NCI-H1694 (cell line): ENCODE data around the gene COQ10B.
"Not testable (repeated sequence)": the region's sequence is repeated elsewhere in the genome, so short reads cannot be mapped to it uniquely, and the experiment has no call there.

ENCODE experiments used
- DNase-seq: peaks from one replicate; lab custom pipeline; 2025; lab: John Stamatoyannopoulos, UW

COQ10B gene

GRCh38 chr2:197450935-197451358 is 2.4 kb upstream of the COQ10B start:
- DNase-seq = not testable (repeated sequence)

DNA sequence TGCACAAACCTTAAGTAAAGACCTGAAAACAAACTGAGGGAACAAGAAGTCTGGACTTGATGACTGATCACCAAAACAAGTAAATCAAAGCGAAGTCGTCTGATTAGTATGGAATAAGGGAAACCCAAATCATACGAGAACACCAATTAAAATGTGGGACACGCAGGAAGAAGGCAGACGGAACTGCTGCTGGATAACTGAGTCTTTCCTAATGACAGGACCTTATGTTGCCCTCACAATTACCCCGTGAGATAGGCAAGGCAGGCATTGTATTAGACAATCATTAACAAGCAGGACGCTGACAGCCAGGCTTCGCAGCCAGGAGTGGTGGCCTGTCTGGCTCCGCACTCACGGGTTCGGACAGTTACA is 614 bp upstream of the COQ10B start:
- DNase-seq = no peak

- peak; percentile 58 for DNase-seq
Observed at GRCh38 chr2:197453914-197454398, 604 bp downstream of the COQ10B start.

DNA sequence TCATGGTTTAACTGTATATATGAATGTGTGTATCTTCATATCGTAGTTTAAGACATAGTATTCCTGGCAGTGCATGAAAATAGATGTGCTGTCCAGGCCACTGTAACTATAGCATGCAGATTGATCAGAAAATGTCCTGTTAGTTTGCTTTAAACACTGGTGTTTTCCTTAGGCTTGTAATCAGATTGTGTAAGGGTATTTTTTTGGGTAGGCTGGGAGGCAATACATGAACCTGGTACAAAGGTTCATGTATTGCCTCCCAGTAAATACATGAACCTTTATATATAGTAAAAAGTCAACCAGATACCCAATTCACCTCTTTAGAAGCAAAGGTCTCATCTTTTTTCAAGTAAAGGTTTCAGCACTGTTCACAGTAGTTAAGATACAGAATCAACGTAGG is 1.6 kb downstream of the COQ10B start:
- no peak for DNase-seq

DNA sequence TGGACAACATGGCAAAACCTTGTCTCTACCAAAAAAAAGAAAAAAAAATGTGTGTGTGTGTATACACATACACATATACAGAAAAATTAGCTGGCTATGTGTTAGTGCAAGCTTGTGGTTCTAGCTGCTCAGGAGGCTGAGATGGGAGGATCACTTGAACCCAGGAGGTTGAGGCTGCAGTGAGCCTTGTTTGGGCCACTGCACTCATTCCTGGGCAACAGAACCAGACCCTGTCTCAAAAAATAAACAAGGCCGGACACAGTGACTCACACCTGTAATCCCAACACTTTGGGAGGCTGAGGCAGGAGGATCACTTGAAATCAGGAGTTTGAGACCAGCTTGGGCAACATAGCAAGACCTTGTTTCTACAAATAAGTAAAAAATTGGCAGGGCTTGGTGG is 2.1 kb downstream of the COQ10B start:
- no peak for DNase-seq

- no peak for DNase-seq
Observed at GRCh38 chr2:197460649-197461048, 7.3 kb downstream of the COQ10B start.

GRCh38 chr2:197461057-197461456 is 7.7 kb downstream of the COQ10B start:
- DNase-seq = no peak

- no peak for DNase-seq
Observed at GRCh38 chr2:197464175-197464574, 10.8 kb downstream of the COQ10B start.

GRCh38 chr2:197472166-197472565 is 18.8 kb downstream of the COQ10B start:
- no peak for DNase-seq

GRCh38 chr2:197477797-197478196 is 24.4 kb downstream of the COQ10B start:
- no peak for DNase-seq

DNA sequence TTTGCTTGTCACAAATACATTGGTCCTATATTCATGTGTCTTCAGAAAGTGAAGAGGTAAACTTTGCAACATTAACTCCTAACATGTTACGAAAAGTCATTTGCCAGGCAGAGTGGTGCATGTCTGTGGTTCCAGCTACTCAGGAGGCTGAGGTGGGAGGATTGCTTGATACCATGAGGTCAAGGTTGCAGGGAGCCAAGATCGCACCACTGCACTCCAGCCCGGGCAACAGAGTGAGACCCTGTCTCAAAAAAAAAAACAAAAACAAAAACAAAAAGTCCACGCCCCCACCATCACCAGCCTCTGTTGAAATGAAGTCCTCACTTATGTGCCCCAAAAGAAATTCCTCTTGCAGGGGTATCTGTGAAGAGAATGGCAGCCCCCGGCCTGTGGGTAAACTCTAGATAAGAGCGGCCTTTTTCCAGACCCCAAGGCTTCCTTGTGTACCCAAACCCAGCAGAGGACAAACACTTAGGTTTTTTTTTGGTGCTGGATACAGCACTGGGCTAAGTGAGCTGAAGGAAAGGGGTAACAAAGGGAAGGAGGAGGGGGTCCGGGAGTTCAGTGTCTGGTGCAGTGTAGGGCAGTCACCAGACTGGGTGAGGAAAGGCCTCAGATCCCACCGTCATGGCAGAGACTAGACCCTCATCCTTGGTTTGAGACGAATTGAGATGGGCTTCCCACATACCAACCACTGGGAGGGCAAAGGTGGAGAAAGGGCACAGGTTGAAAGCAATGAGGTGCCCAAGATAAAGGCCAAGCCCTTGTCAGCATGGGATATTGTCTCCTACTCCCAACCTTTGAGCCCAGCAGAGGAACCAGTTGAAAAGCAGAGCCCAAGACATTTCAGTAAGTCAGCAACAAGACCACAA is 27.0 kb downstream of the COQ10B start:
- no peak for DNase-seq

- DNase-seq = not testable (repeated sequence)
Observed at GRCh38 chr2:197484248-197484647, 30.9 kb downstream of the COQ10B start.

DNA sequence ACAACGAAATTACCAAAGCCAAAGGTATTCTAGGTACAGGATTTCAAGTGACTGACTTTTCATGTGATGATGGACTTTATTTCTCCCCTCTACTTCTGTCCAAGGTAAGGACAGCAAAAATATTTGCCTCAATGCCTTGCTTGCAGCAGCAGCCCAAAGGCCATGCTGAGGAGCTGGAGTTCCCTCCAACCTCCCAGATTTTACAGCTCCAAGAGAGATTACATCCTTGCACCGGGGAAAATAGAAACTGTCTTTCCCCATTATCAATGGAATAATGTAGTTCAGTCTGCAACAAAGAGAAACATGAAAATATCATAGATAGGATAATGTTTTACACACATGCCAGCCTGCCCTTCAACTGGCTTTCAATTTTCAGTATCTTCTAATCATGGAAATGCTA is 32.8 kb downstream of the COQ10B start:
- no peak for DNase-seq

DNA sequence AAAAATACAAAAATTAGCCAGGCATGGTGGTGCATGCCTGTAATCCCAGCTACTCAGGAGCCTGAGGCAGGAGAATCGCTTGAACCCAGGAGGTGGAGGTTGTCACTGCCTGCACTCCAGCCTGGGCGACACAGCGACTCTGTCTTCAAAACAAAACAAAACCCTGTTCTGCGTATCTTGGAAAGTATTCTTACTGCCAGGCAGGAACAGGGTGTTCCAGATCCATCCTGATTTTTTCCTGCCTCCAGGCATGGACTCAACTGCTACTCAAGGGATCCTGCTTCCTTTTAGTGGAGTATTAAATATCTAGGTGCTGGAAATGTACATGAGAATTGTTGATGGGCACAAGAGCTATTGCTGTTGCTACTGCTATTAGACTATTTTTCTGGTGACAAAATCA is 34.0 kb downstream of the COQ10B start:
- no peak for DNase-seq

DNA sequence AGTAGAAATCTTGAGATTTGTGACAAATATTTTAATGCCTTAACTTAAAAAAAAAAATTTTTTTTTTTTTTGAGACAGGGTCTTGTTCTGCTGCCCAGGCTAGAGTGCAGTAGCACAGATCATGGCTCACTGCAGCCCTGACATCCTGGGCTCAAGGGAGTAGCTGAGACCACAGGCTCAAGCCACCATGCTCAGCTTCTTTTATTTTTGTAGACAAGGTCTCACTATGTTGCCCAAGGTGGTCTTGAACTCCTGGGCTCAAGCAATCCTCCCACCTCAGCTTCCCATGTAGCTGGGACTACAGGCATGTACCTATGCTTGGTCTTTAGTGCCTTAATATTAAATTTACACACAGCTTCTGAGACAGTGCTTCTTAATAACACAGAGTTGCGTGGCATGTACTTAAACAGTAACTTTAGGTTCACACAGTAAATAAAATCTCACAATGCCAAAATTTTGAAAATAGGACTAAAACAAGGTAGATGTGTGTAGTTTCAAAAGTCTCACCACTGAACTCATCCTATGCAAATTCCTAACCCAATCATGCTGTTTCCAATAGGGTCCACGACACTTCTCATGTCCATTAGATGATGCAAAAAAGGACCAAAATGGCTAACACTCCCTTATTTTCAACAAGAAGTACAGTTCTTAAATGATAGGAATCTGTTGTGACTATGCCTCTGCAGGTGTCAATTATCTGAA is 42.2 kb downstream of the COQ10B start:
- DNase-seq = no peak

DNA sequence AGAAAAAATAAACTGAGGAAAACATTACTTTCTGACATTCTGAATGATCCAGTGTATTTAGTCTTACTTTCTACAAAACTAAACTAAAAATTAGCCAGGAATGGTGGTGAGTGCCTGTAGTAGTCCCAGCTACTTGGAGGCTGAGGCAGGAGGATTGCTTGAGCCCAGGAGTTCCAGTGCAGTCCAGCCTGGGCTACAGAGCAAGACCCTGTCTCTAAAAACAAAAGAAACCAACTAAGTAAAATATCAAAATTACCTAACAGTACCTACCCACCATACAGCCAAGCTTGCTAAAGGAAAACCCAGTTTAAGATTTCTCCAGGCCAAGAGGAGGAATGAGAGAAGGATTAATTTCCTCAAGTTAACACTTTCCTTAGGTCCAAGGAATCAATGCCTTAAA is 43.3 kb downstream of the COQ10B start:
- no peak for DNase-seq

DNA sequence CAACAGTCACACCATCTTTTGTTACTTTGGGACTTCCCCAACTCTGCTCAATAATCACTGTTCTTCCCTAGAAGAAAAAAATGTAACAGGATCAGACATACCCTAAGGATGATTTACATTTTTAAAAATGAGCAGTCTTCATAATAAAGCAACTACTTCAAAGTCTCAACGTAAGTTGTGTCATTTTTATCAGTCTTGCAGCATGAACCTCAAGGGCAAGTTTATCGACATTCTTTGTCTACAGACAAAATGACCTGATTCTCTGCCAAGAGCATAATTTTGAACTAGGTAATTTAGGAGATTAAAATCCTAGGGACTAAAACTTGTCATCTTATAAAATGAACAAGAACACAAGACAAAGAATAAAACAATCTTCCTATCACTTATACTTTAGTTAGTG is 44.0 kb downstream of the COQ10B start:
- no peak for DNase-seq

- DNase-seq = no peak
Observed at GRCh38 chr2:197498235-197498936, 45.0 kb downstream of the COQ10B start.

- DNase-seq = no peak
Observed at GRCh38 chr2:197498937-197499593, 45.7 kb downstream of the COQ10B start.

GRCh38 chr2:197499594-197500502 is 46.5 kb downstream of the COQ10B start, which contains the start of the genes HSPD1 and HSPE1:
Gene HSPD1 (minus strand): TSS chr2:197499840. CDS start chr2:197498848, 992 bp downstream.
Gene HSPE1 (plus strand): TSS chr2:197500379. CDS start chr2:197500437, 58 bp downstream.
- DNase-seq = peak; percentile 98
